ENCODE data around the gene DCAF11. TPM values are rescaled to one million over a fixed set of nuclear protein-coding genes. Genes with fewer than 3 reads are reported as not detected.
A peak's percentile ranks its signal among the peaks of the same experiment; 100 is the strongest.

The DCAF11 gene
- total RNA-seq, 1 donor from 2014 or later, result 65.0 TPM

DNA sequence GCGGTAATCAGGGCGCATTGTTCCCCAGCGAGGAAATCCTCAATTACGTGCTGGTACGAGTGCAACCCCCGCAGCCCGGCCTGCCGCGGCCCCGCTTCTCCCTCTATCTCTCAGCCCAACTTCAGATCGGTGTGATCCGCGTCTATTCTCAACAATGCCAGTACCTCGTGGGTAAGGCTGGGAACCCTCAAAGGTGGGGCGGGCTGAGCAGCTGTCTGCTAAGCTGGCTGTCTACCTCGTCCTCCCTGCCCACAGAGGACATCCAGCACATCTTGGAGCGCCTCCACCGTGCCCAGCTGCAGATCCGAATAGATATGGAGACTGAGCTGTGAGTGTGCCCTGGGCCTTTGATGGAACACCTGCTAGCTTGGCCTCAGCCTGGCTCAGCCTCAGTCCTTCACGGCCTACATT lies 58.3 kb downstream of the DCAF11 start:
- peaks cover 16% of the 10 kb centered on the region for H3K36me3 Mint-ChIP-seq
- TF ChIP-seq, protein P1, sequence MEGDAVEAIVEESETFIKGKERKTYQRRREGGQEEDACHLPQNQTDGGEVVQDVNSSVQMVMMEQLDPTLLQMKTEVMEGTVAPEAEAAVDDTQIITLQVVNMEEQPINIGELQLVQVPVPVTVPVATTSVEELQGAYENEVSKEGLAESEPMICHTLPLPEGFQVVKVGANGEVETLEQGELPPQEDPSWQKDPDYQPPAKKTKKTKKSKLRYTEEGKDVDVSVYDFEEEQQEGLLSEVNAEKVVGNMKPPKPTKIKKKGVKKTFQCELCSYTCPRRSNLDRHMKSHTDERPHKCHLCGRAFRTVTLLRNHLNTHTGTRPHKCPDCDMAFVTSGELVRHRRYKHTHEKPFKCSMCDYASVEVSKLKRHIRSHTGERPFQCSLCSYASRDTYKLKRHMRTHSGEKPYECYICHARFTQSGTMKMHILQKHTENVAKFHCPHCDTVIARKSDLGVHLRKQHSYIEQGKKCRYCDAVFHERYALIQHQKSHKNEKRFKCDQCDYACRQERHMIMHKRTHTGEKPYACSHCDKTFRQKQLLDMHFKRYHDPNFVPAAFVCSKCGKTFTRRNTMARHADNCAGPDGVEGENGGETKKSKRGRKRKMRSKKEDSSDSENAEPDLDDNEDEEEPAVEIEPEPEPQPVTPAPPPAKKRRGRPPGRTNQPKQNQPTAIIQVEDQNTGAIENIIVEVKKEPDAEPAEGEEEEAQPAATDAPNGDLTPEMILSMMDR (conservative IDR thresholded peaks at IDR 0.05), result no peak
- no peak for DNase-seq (ENCODE audit: extremely low spot score, unreplicated experiment)
- no peaks in the 10 kb centered on the region for H3K9me3 Mint-ChIP-seq
- peak overlapping the region; percentile 92 for H3K4me3 Mint-ChIP-seq
- H3K4me1 Mint-ChIP-seq (ENCODE audit: unreplicated experiment), result peaks cover 25% of the 10 kb centered on the region
- H3K27me3 Mint-ChIP-seq, result no peaks in the 10 kb centered on the region
- H3K27ac Mint-ChIP-seq, result peak overlapping the region; percentile 54

Small RNA genes lying within 50 kb of the gene (microRNA-seq; reads per million reads assigned to microRNA genes)
- gene MIR7703, result not detected

Other genes with a start within 250 kb of the DCAF11 start
- gene DHRS4, start 161.0 kb upstream of the DCAF11 start, total RNA-seq (ENCODE audit: low replicate concordance), result 18.8 and 19.7 TPM in 2 replicates
- gene DHRS4L2, start 125.8 kb upstream of the DCAF11 start, total RNA-seq (ENCODE audit: low replicate concordance), result 16.0 and 18.0 TPM in 2 replicates
- gene CARMIL3, start 62.8 kb upstream of the DCAF11 start, total RNA-seq (ENCODE audit: low replicate concordance), result 2.5 and 2.8 TPM in 2 replicates
- not detected in 2 replicates for gene CPNE6, start 43.2 kb upstream of the DCAF11 start, total RNA-seq (ENCODE audit: low replicate concordance)
- gene PCK2, start 20.5 kb upstream of the DCAF11 start, total RNA-seq (ENCODE audit: low replicate concordance), result 35.0 and 40.9 TPM in 2 replicates
- 1.3 and 1.8 TPM in 2 replicates for gene NRL, start 172 bp downstream of the DCAF11 start, total RNA-seq (ENCODE audit: low replicate concordance)
- 0.26 and 0.53 TPM in 2 replicates for gene FITM1, start 15.9 kb downstream of the DCAF11 start, total RNA-seq (ENCODE audit: low replicate concordance)
- 142 and 177 TPM in 2 replicates for gene PSME1, start 21.4 kb downstream of the DCAF11 start, total RNA-seq (ENCODE audit: low replicate concordance)
- gene EMC9, start 26.8 kb downstream of the DCAF11 start, total RNA-seq (ENCODE audit: low replicate concordance), result 16.2 and 25.9 TPM in 2 replicates
- 134 and 155 TPM in 2 replicates for gene PSME2, start 31.8 kb downstream of the DCAF11 start, total RNA-seq (ENCODE audit: low replicate concordance)
- gene RNF31, start 32.7 kb downstream of the DCAF11 start, total RNA-seq (ENCODE audit: low replicate concordance), result 68.6 and 78.4 TPM in 2 replicates
- gene IRF9, start 46.5 kb downstream of the DCAF11 start, total RNA-seq (ENCODE audit: low replicate concordance), result 60.0 and 63.4 TPM in 2 replicates
- 84.2 and 221 TPM in 2 replicates for gene REC8, start 57.3 kb downstream of the DCAF11 start, total RNA-seq (ENCODE audit: low replicate concordance)
- gene IPO4, start 74.0 kb downstream of the DCAF11 start, total RNA-seq (ENCODE audit: low replicate concordance), result 49.0 and 67.1 TPM in 2 replicates
- 50.5 and 60.7 TPM in 2 replicates for gene TM9SF1, start 80.7 kb downstream of the DCAF11 start, total RNA-seq (ENCODE audit: low replicate concordance)
- gene TSSK4, start 90.9 kb downstream of the DCAF11 start, total RNA-seq (ENCODE audit: low replicate concordance), result 0.48 and 0.53 TPM in 2 replicates
- 44.3 and 47.3 TPM in 2 replicates for gene CHMP4A, start 98.7 kb downstream of the DCAF11 start, total RNA-seq (ENCODE audit: low replicate concordance)
- gene MDP1, start 101.3 kb downstream of the DCAF11 start, total RNA-seq (ENCODE audit: low replicate concordance), result 16.9 and 22.6 TPM in 2 replicates
- 158 and 161 TPM in 2 replicates for gene NEDD8, start 117.6 kb downstream of the DCAF11 start, total RNA-seq (ENCODE audit: low replicate concordance)
- gene GMPR2, start 118.2 kb downstream of the DCAF11 start, total RNA-seq (ENCODE audit: low replicate concordance), result 53.6 and 66.6 TPM in 2 replicates
- 41.0 and 58.6 TPM in 2 replicates for gene TINF2, start 127.8 kb downstream of the DCAF11 start, total RNA-seq (ENCODE audit: low replicate concordance)
- gene TGM1, start 148.4 kb downstream of the DCAF11 start, total RNA-seq (ENCODE audit: low replicate concordance), result 10.1 and 16.6 TPM in 2 replicates
- gene RABGGTA, start 156.8 kb downstream of the DCAF11 start, total RNA-seq (ENCODE audit: low replicate concordance), result 31.1 and 39.2 TPM in 2 replicates
- 31.4 and 32.9 TPM in 2 replicates for gene DHRS1, start 185.0 kb downstream of the DCAF11 start, total RNA-seq (ENCODE audit: low replicate concordance)
- 26.2 and 33.9 TPM in 2 replicates for gene NOP9, start 185.1 kb downstream of the DCAF11 start, total RNA-seq (ENCODE audit: low replicate concordance)
- 4.9 and 11.1 TPM in 2 replicates for gene CIDEB, start 193.2 kb downstream of the DCAF11 start, total RNA-seq (ENCODE audit: low replicate concordance)
- 6.5 and 9.4 TPM in 2 replicates for gene LTB4R2, start 195.4 kb downstream of the DCAF11 start, total RNA-seq (ENCODE audit: low replicate concordance)
- gene LTB4R, start 196.7 kb downstream of the DCAF11 start, total RNA-seq (ENCODE audit: low replicate concordance), result 5.1 and 8.8 TPM in 2 replicates
- 2.2 and 2.5 TPM in 2 replicates for gene ADCY4, start 220.3 kb downstream of the DCAF11 start, total RNA-seq (ENCODE audit: low replicate concordance)
- gene RIPK3, start 225.2 kb downstream of the DCAF11 start, total RNA-seq (ENCODE audit: low replicate concordance), result 5.6 and 7.5 TPM in 2 replicates